K562 (cell line): ENCODE measurements around the gene RPRD1B. TPM values are rescaled to one million over a fixed set of nuclear protein-coding genes. Genes with fewer than 3 reads are reported as not detected.

Experiments
- ATAC-seq: fragments of 200-7000 bp; cut with Tn5 transposase; 3 replicates; pipeline ENCODE4 v1.9.1; 2020; ENCODE audit warnings: moderate library complexity
- BruUV-seq: library from RNA; stranded (reverse); fragments of 400-500 nt; replicated peaks from 2 replicates; lab custom pipeline; 2021; lab: Mats Ljungman, UMichigan
- CTCF ChIA-PET: fragments of 300-600 bp; formaldehyde crosslinking; extraction: SDS; loops from one replicate; lab custom pipeline; 2021; ENCODE audit warnings: low intra/inter-chr PET ratio; lab: Yijun Ruan, JAX
- POLR2A ChIA-PET: fragments of 300-600, 350-650 bp; sonication (Branson Sonifier 250); formaldehyde crosslinking; extraction: SDS; loops from one replicate; lab custom pipeline; 2021; ENCODE audit warnings: antibody characterized with exemption, inconsistent platforms; lab: Yijun Ruan, JAX
- DNase-seq, 4 experiments: peaks; one replicate each; pipeline versions ENCODE4 v3.0.0 to v3.0.0-alpha.2; 2011 to 2018; ENCODE audit warnings: low spot score in 3 of 4, mixed read lengths in 3 of 4; ENCODE audit errors: extremely low read depth in 1 of 4
- FAIRE-seq: peaks from 2 replicates; lab custom pipeline; 2011; peaks lifted over from hg19 to GRCh38; lab: Jason Lieb, UNC
- H2AFZ ChIP-seq: 2 replicates; pipeline ENCODE4 v1.6.0; 2011; ENCODE audit warnings: low read depth, low read length, control low read depth, inconsistent platforms
- H3K27ac ChIP-seq: fragments of 200-600 bp; 3 replicates; pipeline ENCODE4 v1.8.0; 2011; ENCODE audit warnings: low read depth, mild to moderate bottlenecking, control low read depth, inconsistent platforms, low read length, moderate library complexity, mixed read lengths; ENCODE audit errors: extremely low read depth
- H3K27me3 ChIP-seq, 2 experiments: fragments of 300-600 bp in 1 of 2; 2 replicates in 1 of 2; 3 replicates in 1 of 2; pipeline versions ENCODE4 v1.6.0 to v1.8.0; 2011; ENCODE audit warnings: inconsistent platforms in 2 of 2, low read length in 2 of 2, mild to moderate bottlenecking in 1 of 2, mixed read lengths in 1 of 2, moderate library complexity in 1 of 2; ENCODE audit not compliant: control insufficient read depth in 2 of 2, insufficient read depth in 2 of 2
- H3K36me3 ChIP-seq: fragments of 300-600 bp; 3 replicates; pipeline ENCODE4 v1.8.0; 2011; ENCODE audit warnings: mild to moderate bottlenecking, low read length, inconsistent platforms; ENCODE audit not compliant: control insufficient read depth, insufficient read depth
- H3K4me1 ChIP-seq, 2 experiments: fragments of 200-600 bp in 1 of 2; replicated peaks in 1 of 2; 2 replicates in 1 of 2; 3 replicates in 1 of 2; pipeline versions ENCODE4 v1.5.1 to v1.8.0; 2011; ENCODE audit warnings: inconsistent platforms in 2 of 2, low read length in 2 of 2, mild to moderate bottlenecking in 1 of 2, mixed read lengths in 1 of 2, moderate library complexity in 1 of 2; ENCODE audit not compliant: control insufficient read depth in 2 of 2, insufficient read depth in 2 of 2
- H3K4me2 ChIP-seq: 2 replicates; pipeline ENCODE4 v1.6.1; 2011; ENCODE audit warnings: low read length, control low read depth, inconsistent platforms, mixed read lengths; ENCODE audit not compliant: insufficient read depth
- H3K4me3 ChIP-seq: fragments of 200-600 bp; sonication (generic), shearing (Covaris generic); 2 replicates; pipeline ENCODE4 v1.5.1; 2016; ENCODE audit warnings: control low read depth, inconsistent platforms
- H3K79me2 ChIP-seq: fragments of 200-600 bp; 3 replicates; pipeline ENCODE4 v1.8.0; 2011; ENCODE audit warnings: low read length, inconsistent platforms; ENCODE audit not compliant: control insufficient read depth, insufficient read depth
- H3K9ac ChIP-seq, 2 experiments: 2 replicates each; pipeline versions ENCODE4 v1.6.0 to v1.6.1; 2011; ENCODE audit warnings: low read depth in 2 of 2, low read length in 2 of 2, control low read depth in 1 of 2, inconsistent platforms in 1 of 2, mild to moderate bottlenecking in 1 of 2, mixed read lengths in 1 of 2; ENCODE audit not compliant: insufficient read depth in 1 of 2
- H3K9me1 ChIP-seq: one replicate; pipeline ENCODE4 v1.6.0; 2011; ENCODE audit warnings: inconsistent platforms, mild to moderate bottlenecking, low read length, moderate library complexity; ENCODE audit not compliant: control insufficient read depth, insufficient read depth
- H3K9me3 ChIP-seq: replicated peaks from 2 replicates; pipeline ENCODE4 v1.5.1; 2011; ENCODE audit warnings: low read depth, low read length, inconsistent platforms; ENCODE audit not compliant: control insufficient read depth, insufficient read depth
- H4K20me1 ChIP-seq: replicated peaks from 2 replicates; pipeline ENCODE4 v1.6.1; 2011; ENCODE audit warnings: low read length, inconsistent platforms, mixed read lengths; ENCODE audit not compliant: control insufficient read depth, insufficient read depth
- BCOR ChIP-seq: fragments of 450-650 bp; IDR thresholded peaks from 2 replicates; pipeline ENCODE4 v1.6.1; 2016
- BDP1 ChIP-seq: IDR thresholded peaks from 3 replicates; pipeline ENCODE4 v1.6.1; 2011; ENCODE audit not compliant: insufficient read length, insufficient read depth
- CREBBP ChIP-seq: IDR thresholded peaks from one replicate; pipeline ENCODE4 v1.6.1; 2012; ENCODE audit warnings: low read depth, mild to moderate bottlenecking, control low read depth, inconsistent platforms, low read length
- GMEB1 ChIP-seq: fragments of 250-450 bp; sonication (Bioruptor Pico); IDR thresholded peaks from 2 replicates; pipeline ENCODE4 v1.4.0; 2020; ENCODE audit warnings: mild to moderate bottlenecking
- HDAC6 ChIP-seq: IDR thresholded peaks from 2 replicates; pipeline ENCODE4 v1.6.1; 2012; ENCODE audit warnings: low read depth, mild to moderate bottlenecking, control low read depth, inconsistent platforms, low read length, moderate library complexity
- HMBOX1 ChIP-seq: sonication (generic); IDR thresholded peaks from 2 replicates; pipeline ENCODE4 v1.6.1; 2016
- KAT2B ChIP-seq: IDR thresholded peaks from one replicate; pipeline ENCODE4 v1.6.1; 2012; ENCODE audit warnings: low read depth, mild to moderate bottlenecking, control low read depth, inconsistent platforms, low read length, moderate library complexity
- KDM1A ChIP-seq, 2 experiments: fragments of 450-650 bp; IDR thresholded peaks; 2 replicates each; pipeline ENCODE4 v1.6.1; 2016; ENCODE audit warnings: mild to moderate bottlenecking in 2 of 2
- MECOM ChIP-seq: fragments of 250-450 bp; sonication (Bioruptor Pico); IDR thresholded peaks from 2 replicates; pipeline ENCODE4 v1.8.0; 2022; ENCODE audit warnings: inconsistent platforms
- NR2C1 ChIP-seq, 2 experiments: fragments of 450-650 bp; IDR thresholded peaks; 2 replicates each; pipeline ENCODE4 v1.6.1; 2017; ENCODE audit warnings: mild to moderate bottlenecking in 2 of 2, antibody characterized with exemption in 1 of 2, inconsistent platforms in 1 of 2, missing compliant biosample characterization in 1 of 2, missing genetic modification characterization in 1 of 2
- POLR2G ChIP-seq: fragments of 200-400 bp; formaldehyde crosslinking; IDR thresholded peaks from 2 replicates; pipeline ENCODE4 v1.6.1; 2017; ENCODE audit warnings: low read depth, mild to moderate bottlenecking, antibody characterized with exemption, low read length, moderate library complexity
- RBM25 ChIP-seq: fragments of 200-400 bp; formaldehyde crosslinking; IDR thresholded peaks from 2 replicates; pipeline ENCODE4 v1.6.1; 2018; ENCODE audit warnings: low read length, low read depth, moderate library complexity; ENCODE audit not compliant: severe bottlenecking
- RBM39 ChIP-seq: fragments of 200-400 bp; formaldehyde crosslinking; optimal IDR thresholded peaks from 2 replicates; pipeline ENCODE3; 2018; ENCODE audit warnings: low read depth, low read length
- SMARCA5 ChIP-seq: fragments of 450-650 bp; IDR thresholded peaks from 2 replicates; pipeline ENCODE4 v1.6.1; 2016
- SP2 ChIP-seq: IDR thresholded peaks from 2 replicates; pipeline ENCODE4 v1.6.1; 2011; ENCODE audit warnings: mild to moderate bottlenecking, low read depth, low read length, moderate library complexity; ENCODE audit not compliant: poor library complexity, severe bottlenecking; ENCODE audit errors: extremely low read depth
- SPI1 ChIP-seq: IDR thresholded peaks from 2 replicates; pipeline ENCODE4 v1.6.1; 2011; ENCODE audit warnings: low read depth, low read length, control low read depth, borderline replicate concordance
- VEZF1 ChIP-seq: fragments of 200-800 bp; sonication (Bioruptor generic); IDR thresholded peaks from 2 replicates; pipeline ENCODE4 v1.6.1; 2017; ENCODE audit warnings: missing genetic modification characterization, missing compliant biosample characterization
- ZFP36 ChIP-seq: fragments of 150-350 bp; IDR thresholded peaks from 2 replicates; pipeline ENCODE4 v1.6.1; 2018; ENCODE audit warnings: low read length, low read depth; ENCODE audit not compliant: partially characterized antibody
- ZNF436 ChIP-seq: fragments of 250-450, 450-650 bp; sonication (Bioruptor Pico); formaldehyde crosslinking; IDR thresholded peaks from 2 replicates; pipeline ENCODE4 v1.7.0; 2020; ENCODE audit warnings: mild to moderate bottlenecking
- WGBS: fragments of 100-300 bp; shearing (Covaris generic); methylation state at CpG from one replicate; pipeline ENCODE4 v1.1.6; 2016; ENCODE audit warnings: low coverage, mixed read lengths; ENCODE audit not compliant: insufficient coverage; ENCODE audit errors: missing lambda C conversion rate; 5-methylcytosine and 5-hydroxymethylcytosine counted together
- in situ Hi-C: fragments of 300-500 bp; cut with MboI; formaldehyde crosslinking; loops from 4 replicates; pipeline ENCODE4 v1.15.0; 2018; ENCODE audit warnings: inconsistent platforms, mixed read lengths
- intact Hi-C: fragments of 100-400 bp; cut with micrococcal nuclease; formaldehyde crosslinking; loops from 2 replicates; pipeline ENCODE4 v1.14.2; 2022
- polyA plus RNA-seq, 8 experiments: library from polyadenylated mRNA; depleted of rRNA in 4 of 8; stranded (reverse) in 5 of 8; unstranded in 3 of 8; fragments of >200 nt; fragmentation: Nextera tagmentation in 2 of 8; fragmentation: Illumina TruSeq in 1 of 8; extraction: Ambion mirVana in 2 of 8; extraction: Trizol in 1 of 8; gene quantifications; 2 replicates each; pipeline versions ENCODE4 v1.2.1 to v1.2.3, GENCODE V29; 2011 to 2014; ENCODE audit warnings: inconsistent platforms in 1 of 8, missing spikeins in 1 of 8
- total RNA-seq, 7 experiments: library from RNA; depleted of rRNA in 6 of 7; stranded (reverse); fragments of >200 nt in 6 of 7; fragmentation: Illumina TruSeq in 2 of 7; extraction: Trizol in 2 of 7; gene quantifications; 2 replicates each; pipeline versions ENCODE4 v1.2.1 to v1.2.3, GENCODE V29; 2011 to 2021; ENCODE audit warnings: low replicate concordance in 1 of 7

The RPRD1B gene
- total and polyA plus RNA-seq, 9 of the 15 experiments (the other 6 are each of a cell fraction or from before 2014, with no cell fraction given) = 5.5 to 43.0 (median 24.4) TPM

- Histone ChIP-seq H3K4me2 (no peak overlapping the region), H3K4me1 (peaks cover 23 to 37% of the 10 kb centered on the region in 2 experiments), H3K27ac (no peak overlapping the region), H3K9me1 (no peaks in the 10 kb centered on the region), H3K9ac (no peak overlapping the region), H2AFZ (no peak overlapping the region), H3K36me3 (peaks cover 73% of the 10 kb centered on the region; the same call in 2 of the 3 replicates), H3K9me3 (no peaks in the 10 kb centered on the region), H4K20me1 (0 out of 2 replicates have a peak, but pooled peaks cover 5% of the 10 kb centered on the region), H3K4me3 (no peak overlapping the region), H3K27me3 (no peaks in the 10 kb centered on the region), H3K79me2 (no peaks in the 10 kb centered on the region)
- DNase-seq = no peak
- intact Hi-C loops (no loop called here), in situ Hi-C loops (no loop called here)
- BruUV-seq = no TSS peak
- FAIRE-seq = no peak
- 82% methylated on average over 14 of the region's 15 CpGs for WGBS
- no peak for ATAC-seq
- ChIA-PET CTCF (no interaction called here), POLR2A (interaction anchor here (3.7 kb wide), 1 partner anchor 10 kb away, joined by 13 read pairs; no protein-coding TSS in a partner anchor)
- TF ChIP-seq MECOM (CRISPR knock-in tag) (no peak), CREBBP (no peak), SPI1 (no peak), ZNF436 (peak; percentile 69; the same call in 1 of the 2 replicates), BDP1 (no peak), BCOR (peak; percentile 59; the same call in 1 of the 2 replicates), SP2 (no peak), SMARCA5 (peak; percentile 41; the same call in 1 of the 2 replicates), ZFP36 (peak; percentile 98), RBM39 (no peak), KDM1A (IDR thresholded peaks at IDR 0.05) (no peak), NR2C1 (IDR thresholded peaks at IDR 0.05) (no peak), NR2C1 (tag; IDR thresholded peaks at IDR 0.05) (no peak), POLR2G (0 out of 2 replicates have a peak, but pooled peaks have one; percentile 31), HMBOX1 (no peak), KAT2B (no peak), VEZF1 (CRISPR knock-in tag) (no peak), RBM25 (peak; percentile 77), GMEB1 (no peak), HDAC6 (no peak)
These were observed 104.7 kb downstream of the RPRD1B start for GRCh38 chr20:38138086-38138778.
